ENCODE measurements around the gene HACD4. TPM values are rescaled to one million over a fixed set of nuclear protein-coding genes. Genes with fewer than 3 reads are reported as not detected.

The HACD4 gene
- polyA plus RNA-seq, 1 donor (not counting 4 experiments of a cell fraction or from before 2014, with no cell fraction given): 10.4 TPM

- no peak for TF ChIP-seq EZH2 (IDR thresholded peaks at IDR 0.05; ENCODE audit: low read length)
- TF ChIP-seq CTCF (optimal IDR thresholded peaks at IDR 0.05 in 1 of 3, IDR thresholded peaks at IDR 0.05 in 1 of 3, conservative IDR thresholded peaks at IDR 0.05 in 1 of 3; ENCODE audit: extremely low read depth in 1 of 3, insufficient read depth in 2 of 3, low read length in 3 of 3): no peak
- Histone ChIP-seq H2AFZ (ENCODE audit: control insufficient read depth, low read length) (no peak overlapping the region), H3K4me3 (ENCODE audit: control insufficient read depth in 2 of 3, extremely low read depth in 1 of 3, insufficient read depth in 2 of 3, low read depth in 1 of 3, low read length in 3 of 3) (no peak overlapping the region), H3K27me3 (ENCODE audit: control insufficient read depth, extremely low read depth, insufficient read depth, low read length) (no peaks in the 10 kb centered on the region), H3K79me2 (ENCODE audit: control insufficient read depth, insufficient read depth, low read length) (no peaks in the 10 kb centered on the region), H3K4me2 (ENCODE audit: control insufficient read depth, extremely low read depth, insufficient read depth, low read depth, low read length) (no peak overlapping the region), H3K9ac (ENCODE audit: control insufficient read depth, extremely low read depth, insufficient read depth, low read length) (no peak overlapping the region), H3K9me1 (ENCODE audit: control insufficient read depth, extremely low read depth, insufficient read depth, low read length) (no peaks in the 10 kb centered on the region), H3K9me3 (ENCODE audit: control insufficient read depth, low read depth, low read length) (no peaks in the 10 kb centered on the region), H4K20me1 (ENCODE audit: control insufficient read depth, extremely low read depth, insufficient read depth, low read length) (no peaks in the 10 kb centered on the region), H3K4me1 (ENCODE audit: control insufficient read depth, extremely low read depth, insufficient read depth, low read length) (peaks cover 8% of the 10 kb centered on the region), H3K36me3 (ENCODE audit: control insufficient read depth in 2 of 2, extremely low read depth in 1 of 2, insufficient read depth in 2 of 2, low read length in 2 of 2) (peaks cover 0 to 3% of the 10 kb centered on the region in 2 experiments), H3K27ac (ENCODE audit: control insufficient read depth, insufficient read depth, low read length) (no peak overlapping the region)
- no peak for FAIRE-seq
- dilution Hi-C loops (cut with MboI; ENCODE audit: extremely low pct_ligation_motif_present, low sequenced_read_pairs): no loop called here
- DNase-seq (ENCODE audit: low read depth, low spot score): no peak
Observed at GRCh38 chr9:21029661-21030060, 1.8 kb downstream of the HACD4 start.

- no peaks in the 10 kb centered on the region for H4K20me1 ChIP-seq (ENCODE audit: control insufficient read depth, extremely low read depth, insufficient read depth, low read length)
- DNase-seq (ENCODE audit: low read depth, low spot score): no peak
- H3K27ac ChIP-seq (ENCODE audit: control insufficient read depth, insufficient read depth, low read length): no peak overlapping the region
- H2AFZ ChIP-seq (ENCODE audit: control insufficient read depth, low read length): no peak overlapping the region
- no peak for FAIRE-seq
- H3K27me3 ChIP-seq (ENCODE audit: control insufficient read depth, extremely low read depth, insufficient read depth, low read length): no peaks in the 10 kb centered on the region
- no peak for TF ChIP-seq CTCF (optimal IDR thresholded peaks at IDR 0.05 in 1 of 3, IDR thresholded peaks at IDR 0.05 in 1 of 3, conservative IDR thresholded peaks at IDR 0.05 in 1 of 3; ENCODE audit: extremely low read depth in 1 of 3, insufficient read depth in 2 of 3, low read length in 3 of 3)
- no peak for TF ChIP-seq EZH2 (IDR thresholded peaks at IDR 0.05; ENCODE audit: low read length)
- H3K4me2 ChIP-seq (ENCODE audit: control insufficient read depth, extremely low read depth, insufficient read depth, low read depth, low read length): no peak overlapping the region
- peaks cover 0 to 3% of the 10 kb centered on the region in 2 experiments for H3K36me3 ChIP-seq (ENCODE audit: control insufficient read depth in 2 of 2, extremely low read depth in 1 of 2, insufficient read depth in 2 of 2, low read length in 2 of 2)
- no peak overlapping the region for H3K4me3 ChIP-seq (ENCODE audit: control insufficient read depth in 2 of 3, extremely low read depth in 1 of 3, insufficient read depth in 2 of 3, low read depth in 1 of 3, low read length in 3 of 3)
- no peaks in the 10 kb centered on the region for H3K9me3 ChIP-seq (ENCODE audit: control insufficient read depth, low read depth, low read length)
- H3K9ac ChIP-seq (ENCODE audit: control insufficient read depth, extremely low read depth, insufficient read depth, low read length): no peak overlapping the region
- no peaks in the 10 kb centered on the region for H3K79me2 ChIP-seq (ENCODE audit: control insufficient read depth, insufficient read depth, low read length)
- H3K9me1 ChIP-seq (ENCODE audit: control insufficient read depth, extremely low read depth, insufficient read depth, low read length): no peaks in the 10 kb centered on the region
- H3K4me1 ChIP-seq (ENCODE audit: control insufficient read depth, extremely low read depth, insufficient read depth, low read length): peaks cover 8% of the 10 kb centered on the region
- dilution Hi-C loops (cut with MboI; ENCODE audit: extremely low pct_ligation_motif_present, low sequenced_read_pairs): no loop called here
Observed at GRCh38 chr9:21028466-21028865, 3.0 kb downstream of the HACD4 start.
